Stomach (tissue), 4 donors: ENCODE measurements around the gene TRIM3.

ENCODE experiments used
- CTCF ChIP-seq, 7 experiments: fragments of 450-650 bp in 4 of 7; fragments of 200-600 bp in 3 of 7; sonication (generic) in 3 of 7; IDR thresholded peaks; one replicate each; pipeline ENCODE4 v1.5.1; 2016 to 2019; ENCODE audit warnings: antibody characterized with exemption in 7 of 7, control low read depth in 2 of 7, mild to moderate bottlenecking in 1 of 7
- EP300 ChIP-seq: sonication (generic); formaldehyde crosslinking; IDR thresholded peaks from one replicate; pipeline ENCODE4 v1.6.1; 2017; ENCODE audit warnings: antibody characterized with exemption
- POLR2A ChIP-seq, 4 donors: fragments of 450-650 bp; IDR thresholded peaks; one replicate each; pipeline ENCODE4 v1.6.1; 2016; ENCODE audit warnings: antibody characterized with exemption in 4 of 4, control low read depth in 2 of 4, mild to moderate bottlenecking in 1 of 4, moderate library complexity in 1 of 4

- TF ChIP-seq CTCF (IDR thresholded peaks at IDR 0.05) (no peak), POLR2A (IDR thresholded peaks at IDR 0.05) (no peak), EP300 (no peak)
These were observed 73.1 kb downstream of the TRIM3 start for GRCh38 chr11:6400431-6401345.
